Stimulated activated CD8-positive, alpha-beta memory T cell treated with anti-CD3 and anti-CD28 coated beads, Interleukin-12 subunit alpha, Interleukin-12 subunit beta, amount 100 ng/mL, for 4 hours (primary cell): ENCODE data around the gene CUEDC2.
A peak's percentile ranks its signal among the peaks of the same experiment; 100 is the strongest.

Experiments
- DNase-seq: peaks from one replicate; pipeline ENCODE4 v3.0.0-alpha.2; 2020; ENCODE audit warnings: low read depth

Gene CUEDC2

DNA sequence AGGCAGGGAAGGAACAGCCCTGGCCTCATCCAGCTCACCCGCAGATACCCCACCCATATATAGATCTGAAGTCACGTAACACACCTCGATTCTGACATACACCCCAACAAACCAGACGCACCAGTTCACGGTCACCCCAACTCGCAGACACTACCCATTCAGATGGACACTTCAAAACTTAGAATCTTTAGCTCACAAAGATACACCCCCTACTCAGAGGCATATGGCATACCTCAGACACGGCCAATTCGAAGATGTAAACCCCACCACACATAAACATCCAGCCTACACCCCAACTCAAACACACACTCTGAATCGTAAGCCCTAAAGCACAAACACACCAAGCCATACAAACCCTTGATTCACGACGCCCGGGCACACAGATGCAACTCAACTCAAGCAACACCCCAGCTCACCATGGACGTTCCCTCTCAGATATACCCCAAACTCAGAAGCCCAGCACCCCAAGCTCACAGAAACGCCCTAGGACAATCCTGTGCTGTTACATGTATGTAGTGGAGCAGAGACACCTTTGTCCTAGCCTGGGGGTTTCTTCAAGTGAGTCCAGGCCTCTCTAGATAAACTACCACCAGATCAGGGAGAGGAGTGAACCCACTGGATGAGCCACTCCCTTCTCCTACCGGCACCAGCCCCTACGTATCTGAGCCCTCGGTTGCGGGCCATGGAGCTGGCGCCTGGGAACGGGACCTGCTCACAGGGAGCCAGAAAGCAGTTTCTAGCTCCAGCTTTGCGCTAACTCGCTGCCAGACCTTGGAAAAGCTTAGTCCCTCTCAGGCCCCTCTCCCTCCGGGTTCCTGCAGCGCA is 22.6 kb downstream of the CUEDC2 start:
- DNase-seq, result no peak

DNA sequence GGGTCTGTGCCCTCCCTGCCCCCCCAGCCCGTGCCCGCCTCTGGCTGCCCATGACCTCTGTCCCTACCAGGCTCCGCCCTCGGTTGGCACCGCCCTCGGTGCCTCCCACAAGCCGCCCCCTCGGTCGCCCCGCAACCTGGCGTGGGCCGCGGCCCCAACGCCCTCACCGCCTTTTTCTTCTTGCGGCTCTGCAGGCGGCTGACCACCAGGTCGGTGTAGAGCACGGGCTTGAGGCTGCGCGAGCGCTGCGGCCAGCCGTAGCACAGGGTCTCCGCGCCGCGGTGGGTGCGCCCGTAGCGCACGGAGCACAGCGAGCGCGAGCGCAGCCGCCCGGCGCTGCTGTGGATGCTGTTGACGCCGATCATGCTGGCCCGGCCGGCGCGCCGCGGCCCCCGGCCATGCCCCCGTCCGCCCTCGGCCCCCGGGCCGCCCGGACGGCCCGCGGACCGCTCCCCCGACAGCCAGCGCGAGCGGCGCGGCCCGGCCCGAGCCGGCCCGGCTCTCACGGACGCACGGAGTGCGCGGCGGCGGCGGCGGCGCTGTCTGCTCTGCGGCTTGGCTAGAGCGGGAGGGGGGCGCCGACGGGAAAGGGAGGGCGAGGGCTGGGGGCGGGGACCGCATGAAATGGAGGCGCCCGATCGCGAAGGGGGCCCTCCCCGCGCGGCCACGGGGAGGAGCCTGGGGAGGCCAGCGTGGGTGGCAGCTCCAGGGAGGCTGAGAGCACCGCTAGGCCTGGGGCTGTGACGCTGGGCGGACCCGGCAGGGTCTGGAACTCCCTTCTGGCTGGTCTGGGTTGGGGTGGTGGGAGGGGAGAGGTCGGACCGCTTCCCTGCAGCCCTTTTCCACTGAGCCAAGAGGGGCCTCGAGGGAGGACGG is 23.4 kb downstream of the CUEDC2 start:
- peak; percentile 76 for DNase-seq

DNA sequence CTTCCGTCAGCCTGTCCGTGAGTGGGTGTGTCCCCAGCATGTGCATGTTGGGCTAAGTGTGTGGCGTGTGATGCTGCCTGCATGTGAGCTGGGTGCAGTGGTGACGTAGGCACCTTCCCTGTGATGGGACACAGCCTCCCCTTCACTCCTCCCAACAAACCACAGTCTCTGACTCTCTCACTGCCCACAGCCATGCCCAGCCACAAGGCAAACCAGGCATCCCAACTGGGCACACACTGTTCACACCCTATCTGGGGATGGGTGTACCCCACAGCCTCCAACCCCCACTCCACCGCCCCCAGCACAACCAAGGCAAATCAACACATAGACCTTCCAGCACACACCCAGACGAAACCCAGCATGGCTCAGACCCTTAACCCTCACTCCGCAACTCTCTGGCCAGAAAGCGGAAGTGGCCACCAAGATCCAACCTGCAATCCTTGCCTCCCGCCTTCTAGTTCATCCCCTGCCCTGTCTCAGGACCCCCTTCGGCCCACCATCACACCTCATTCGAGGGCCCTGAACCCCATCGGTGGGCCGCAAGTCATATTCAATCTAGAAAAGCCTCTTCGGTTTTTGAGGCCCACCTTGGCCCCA is 24.1 kb downstream of the CUEDC2 start:
- no peak for DNase-seq

DNA sequence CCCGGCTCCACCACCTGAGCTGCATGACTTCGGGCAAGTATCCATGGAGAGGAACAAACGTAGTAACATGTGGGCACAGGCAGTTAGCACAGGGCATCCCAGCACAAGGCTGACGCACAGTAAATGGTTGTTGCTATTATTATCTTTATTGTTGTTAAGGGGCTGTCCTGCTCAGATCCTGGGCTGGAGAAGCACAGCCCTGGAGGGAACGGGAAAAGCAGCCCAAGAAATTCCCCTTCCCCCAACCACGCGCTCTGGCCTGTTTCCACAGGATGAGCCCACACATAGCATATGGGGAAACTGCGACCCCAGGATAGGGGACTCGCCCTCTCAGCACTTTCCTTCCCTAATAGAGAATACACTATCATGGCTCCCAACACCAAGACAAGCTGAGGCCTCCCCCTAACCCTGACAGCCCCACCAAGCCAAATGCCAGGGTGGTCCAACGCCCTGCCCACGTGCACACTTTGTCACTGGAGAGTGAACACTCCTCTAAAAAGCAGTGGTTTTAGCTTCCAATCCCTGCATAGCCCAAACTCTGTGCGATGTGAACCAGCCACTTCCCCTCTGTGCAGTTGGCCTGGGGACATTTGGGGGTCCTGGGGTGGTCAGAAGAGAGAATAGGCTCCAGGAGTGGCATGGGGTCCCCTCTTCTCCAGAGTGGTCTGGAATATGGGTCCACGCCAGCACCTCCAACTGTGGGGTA is 24.8 kb downstream of the CUEDC2 start:
- DNase-seq, result no peak

DNA sequence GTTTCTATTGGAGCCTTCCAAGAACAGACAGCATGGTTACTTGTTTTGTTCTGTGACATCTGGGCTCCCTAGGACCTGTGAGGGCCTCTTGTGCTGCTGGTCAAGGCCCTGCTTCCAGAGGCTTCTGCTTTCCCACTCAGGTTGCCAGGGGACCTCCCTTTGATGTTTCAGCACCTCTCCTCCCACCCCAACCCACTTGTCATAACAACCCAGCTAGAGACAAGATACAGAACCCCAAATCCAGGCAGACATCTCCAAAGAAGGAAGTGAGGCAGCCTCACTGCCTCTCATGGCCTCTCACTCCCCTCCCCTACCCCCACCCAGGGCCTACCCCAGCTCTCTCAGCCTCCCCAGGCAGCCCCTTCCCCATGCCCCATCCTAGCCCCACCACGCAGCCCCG is 25.6 kb downstream of the CUEDC2 start:
- no peak for DNase-seq

DNA sequence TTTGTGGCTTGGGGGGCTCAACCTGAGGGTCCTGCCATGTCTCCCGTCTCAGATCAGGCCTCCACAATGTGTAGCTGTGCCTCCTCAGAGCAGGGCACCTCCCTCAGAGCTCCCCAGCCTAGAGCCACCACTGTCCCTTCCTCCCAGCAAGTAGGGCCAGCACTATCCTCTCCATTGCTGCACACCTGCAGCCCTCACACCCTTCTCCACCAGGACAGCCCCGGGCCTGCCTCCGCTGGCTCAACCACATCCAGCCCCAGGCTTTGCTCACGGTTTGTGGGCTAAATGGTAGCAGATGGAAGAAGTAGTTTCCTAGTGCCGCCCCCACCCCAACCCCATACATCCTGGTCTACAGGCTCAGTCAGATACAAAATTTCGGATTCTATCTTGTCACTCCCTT is 26.7 kb downstream of the CUEDC2 start:
- no peak for DNase-seq

DNA sequence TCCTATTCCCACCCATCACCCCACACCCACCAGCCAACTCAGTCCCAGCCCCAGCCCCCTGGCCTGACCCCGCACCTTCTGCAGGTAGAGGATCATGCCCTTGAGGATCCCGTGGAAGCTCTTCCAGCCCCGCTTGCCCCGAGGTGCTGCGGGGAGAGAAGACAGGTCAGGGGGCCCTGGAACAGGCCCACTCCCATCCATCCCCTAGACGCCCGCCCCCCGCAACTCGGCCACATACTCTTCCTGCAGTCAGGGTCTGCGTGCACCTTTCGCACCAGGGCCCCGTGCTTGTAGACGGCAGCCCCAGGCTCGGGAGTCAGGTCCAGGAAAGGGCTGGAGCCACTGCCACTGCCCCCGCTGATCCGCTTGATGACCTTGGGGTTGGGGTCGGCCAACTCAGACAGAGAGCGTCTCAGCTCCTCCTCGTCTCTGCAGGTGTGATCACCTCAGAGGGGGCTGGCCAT is 27.2 kb downstream of the CUEDC2 start:
- no peak for DNase-seq

DNA sequence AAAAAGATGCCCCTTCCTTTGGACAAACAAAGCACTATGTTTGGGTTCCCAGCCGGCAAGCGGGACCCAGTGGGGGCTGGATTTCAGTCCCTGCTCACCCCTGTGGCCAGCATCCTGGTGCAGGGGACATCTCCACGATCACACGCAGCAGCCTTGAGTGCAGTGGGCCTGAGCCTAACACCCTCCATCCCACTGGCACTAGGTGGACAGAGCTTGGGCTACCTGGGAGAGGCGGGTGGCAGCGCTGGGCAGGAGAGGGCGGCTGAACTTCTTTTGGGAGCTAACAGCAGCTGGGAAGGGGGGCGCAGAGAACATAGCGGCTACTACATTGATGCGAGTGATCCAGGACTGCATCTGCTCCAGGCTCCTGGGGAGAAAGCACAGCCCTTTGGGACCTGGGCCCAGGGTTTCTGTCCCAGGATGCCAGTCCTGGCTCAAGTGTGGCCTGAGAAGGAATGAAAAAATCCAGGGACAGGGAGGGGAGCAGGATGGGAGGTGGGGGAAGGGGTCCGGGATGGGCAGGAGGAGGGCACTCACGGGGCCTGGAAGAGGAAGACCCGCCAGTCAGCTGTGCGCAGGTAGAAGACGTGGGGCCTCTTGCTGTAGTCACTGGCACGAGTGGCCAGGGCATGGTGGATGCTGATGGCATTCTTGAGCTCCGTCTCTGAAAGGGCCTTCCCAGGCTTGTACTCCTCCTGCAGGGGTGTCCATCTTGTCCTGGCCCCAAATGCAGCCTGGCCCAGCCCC is 27.8 kb downstream of the CUEDC2 start:
- no peak for DNase-seq

DNA sequence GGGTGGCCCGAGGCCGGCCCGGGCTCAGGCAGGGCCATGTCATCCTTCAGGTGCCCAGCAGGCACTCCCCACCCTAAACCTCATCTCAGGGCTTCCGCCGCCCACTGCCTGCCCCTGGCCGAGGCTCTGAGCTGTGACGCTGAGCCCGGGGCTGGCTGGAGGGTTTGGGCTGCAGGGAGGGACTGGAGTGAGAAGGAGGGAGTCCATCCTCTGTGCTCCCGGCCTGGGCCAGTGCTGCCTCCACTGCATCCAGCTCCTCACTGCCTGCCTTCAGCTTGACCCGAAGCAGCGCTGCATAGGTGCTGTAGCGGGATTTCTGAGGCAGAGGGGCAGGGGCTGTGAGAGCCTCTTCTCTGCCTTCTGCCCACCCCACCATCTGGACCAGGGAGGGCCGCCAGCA is 29.3 kb downstream of the CUEDC2 start:
- DNase-seq, result no peak

DNA sequence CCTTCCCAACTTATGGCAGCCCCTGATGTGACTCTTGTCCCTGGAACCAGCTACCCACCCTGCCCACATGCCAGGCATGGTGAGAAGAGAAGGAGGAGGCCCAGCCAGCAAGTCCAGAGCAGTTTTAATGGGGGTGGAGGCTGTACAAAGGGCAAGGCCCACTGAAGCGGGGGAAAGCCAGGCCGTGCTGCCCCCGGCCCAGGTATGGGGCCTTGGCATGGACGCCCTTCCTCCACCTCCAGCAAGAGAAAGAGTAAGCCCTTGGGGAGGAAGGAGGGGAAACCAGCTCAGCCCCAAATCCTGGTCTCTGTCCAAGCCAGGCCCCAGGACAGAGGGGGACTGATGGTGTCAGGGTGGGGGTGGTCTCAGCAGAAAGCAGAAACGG is 29.9 kb downstream of the CUEDC2 start:
- no peak for DNase-seq

DNA sequence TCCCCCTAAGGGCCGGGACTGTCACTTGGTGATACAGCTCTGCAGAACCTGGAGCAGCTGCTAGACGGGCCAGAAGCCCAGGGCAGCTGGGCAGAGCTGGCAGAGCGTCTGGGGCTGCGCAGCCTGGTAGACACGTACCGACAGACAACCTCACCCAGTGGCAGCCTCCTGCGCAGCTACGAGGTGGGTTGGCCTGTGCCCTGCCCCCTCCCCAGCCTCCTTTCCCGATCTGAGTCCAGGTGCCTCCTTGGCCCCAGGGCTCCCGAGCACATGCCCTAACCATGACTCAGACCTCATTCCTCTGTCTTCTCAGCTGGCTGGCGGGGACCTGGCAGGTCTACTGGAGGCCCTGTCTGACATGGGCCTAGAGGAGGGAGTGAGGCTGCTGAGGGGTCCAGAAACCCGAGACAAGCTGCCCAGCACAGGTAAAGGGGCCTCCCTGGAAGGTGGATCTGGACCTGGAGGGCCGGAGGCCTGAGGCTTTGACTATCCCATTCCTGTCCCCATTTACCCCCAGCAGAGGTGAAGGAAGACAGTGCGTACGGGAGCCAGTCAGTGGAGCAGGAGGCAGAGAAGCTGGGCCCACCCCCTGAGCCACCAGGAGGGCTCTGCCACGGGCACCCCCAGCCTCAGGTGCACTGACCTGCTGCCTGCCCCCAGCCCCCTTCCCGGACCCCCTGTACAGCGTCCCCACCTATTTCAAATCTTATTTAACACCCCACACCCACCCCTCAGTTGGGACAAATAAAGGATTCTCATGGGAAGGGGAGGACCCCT is 30.5 kb downstream of the CUEDC2 start:
- DNase-seq, result no peak

DNA sequence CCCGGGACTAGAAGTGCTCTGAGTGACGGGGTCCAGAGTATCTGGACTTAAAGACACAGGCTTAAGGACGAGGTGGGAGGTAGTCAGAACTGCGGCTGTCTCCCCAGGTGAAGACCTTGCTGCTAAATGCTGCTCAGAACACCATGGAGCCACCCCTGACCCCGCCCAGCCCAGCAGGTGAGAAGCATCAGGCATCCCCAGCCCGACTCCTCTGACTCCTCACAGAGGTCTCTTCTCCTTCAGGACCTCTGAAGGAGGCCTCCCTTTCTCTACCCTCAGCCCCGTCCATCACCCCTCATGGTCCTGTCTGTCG is 31.1 kb downstream of the CUEDC2 start:
- DNase-seq, result no peak

DNA sequence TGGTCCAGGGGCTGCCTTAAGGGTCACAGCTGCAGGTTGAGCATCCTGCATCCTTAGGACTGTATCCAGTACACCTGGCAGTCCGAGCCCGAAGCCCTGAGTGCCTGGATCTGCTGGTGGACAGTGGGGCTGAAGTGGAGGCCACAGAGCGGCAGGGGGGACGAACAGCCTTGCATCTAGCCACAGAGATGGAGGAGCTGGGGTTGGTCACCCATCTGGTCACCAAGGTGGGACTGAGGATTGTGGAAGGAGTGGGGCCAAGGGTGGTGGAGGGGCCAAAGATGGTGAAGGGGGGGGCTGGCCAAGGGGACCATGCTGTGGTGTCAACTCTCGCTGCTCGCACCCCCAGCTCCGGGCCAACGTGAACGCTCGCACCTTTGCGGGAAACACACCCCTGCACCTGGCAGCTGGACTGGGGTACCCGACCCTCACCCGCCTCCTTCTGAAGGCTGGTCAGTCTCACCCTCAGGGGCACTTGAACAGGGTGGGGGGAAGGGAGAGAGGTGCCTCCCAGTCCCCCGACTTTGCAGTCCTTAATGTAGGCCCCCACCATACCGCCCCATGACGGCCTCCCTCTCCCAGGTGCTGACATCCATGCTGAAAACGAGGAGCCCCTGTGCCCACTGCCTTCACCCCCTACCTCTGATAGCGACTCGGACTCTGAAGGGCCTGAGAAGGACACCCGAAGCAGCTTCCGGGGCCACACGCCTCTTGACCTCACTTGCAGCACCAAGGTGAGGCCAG is 31.6 kb downstream of the CUEDC2 start:
- no peak for DNase-seq

DNA sequence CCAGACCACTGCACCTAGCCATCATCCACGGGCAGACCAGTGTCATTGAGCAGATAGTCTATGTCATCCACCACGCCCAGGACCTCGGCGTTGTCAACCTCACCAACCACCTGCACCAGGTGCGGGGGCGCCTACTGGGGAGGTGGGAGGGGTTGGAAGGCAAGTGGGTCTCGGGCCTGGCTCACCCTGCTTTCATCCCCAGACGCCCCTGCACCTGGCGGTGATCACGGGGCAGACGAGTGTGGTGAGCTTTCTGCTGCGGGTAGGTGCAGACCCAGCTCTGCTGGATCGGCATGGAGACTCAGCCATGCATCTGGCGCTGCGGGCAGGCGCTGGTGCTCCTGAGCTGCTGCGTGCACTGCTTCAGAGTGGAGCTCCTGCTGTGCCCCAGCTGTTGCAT is 32.3 kb downstream of the CUEDC2 start:
- DNase-seq, result no peak

DNA sequence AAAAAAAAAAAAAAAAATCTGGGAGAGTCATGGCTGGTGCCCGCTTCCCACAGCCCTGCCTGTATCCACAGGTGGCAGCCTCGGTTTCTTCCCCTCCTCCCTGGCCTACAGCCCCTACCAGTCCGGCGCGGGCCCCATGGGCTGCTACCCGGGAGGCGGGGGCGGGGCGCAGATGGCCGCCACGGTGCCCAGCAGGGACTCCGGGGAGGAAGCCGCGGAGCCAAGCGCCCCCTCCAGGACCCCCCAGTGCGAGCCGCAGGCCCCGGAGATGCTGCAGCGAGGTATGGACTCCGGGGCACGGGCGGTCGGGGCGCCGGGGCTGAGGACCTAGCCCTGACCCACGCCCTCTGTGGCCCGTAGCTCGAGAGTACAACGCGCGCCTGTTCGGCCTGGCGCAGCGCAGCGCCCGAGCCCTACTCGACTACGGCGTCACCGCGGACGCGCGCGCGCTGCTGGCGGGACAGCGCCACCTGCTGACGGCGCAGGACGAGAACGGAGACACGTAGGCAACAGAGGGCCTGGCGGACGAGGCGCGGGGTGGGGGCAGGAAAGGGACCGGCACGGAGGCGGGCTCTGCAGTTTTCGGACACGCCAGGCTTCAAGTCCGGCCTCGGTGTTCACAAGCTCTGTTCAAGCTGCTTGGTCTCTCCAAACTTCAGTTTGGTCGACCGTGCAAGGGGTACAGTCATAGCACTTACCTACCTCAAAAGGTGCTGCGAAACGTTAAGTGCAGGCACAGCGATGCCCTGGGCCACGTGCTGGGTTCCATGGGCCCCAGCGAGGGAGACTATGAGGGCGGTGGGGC is 33.0 kb downstream of the CUEDC2 start:
- peak; percentile 79 for DNase-seq

DNA sequence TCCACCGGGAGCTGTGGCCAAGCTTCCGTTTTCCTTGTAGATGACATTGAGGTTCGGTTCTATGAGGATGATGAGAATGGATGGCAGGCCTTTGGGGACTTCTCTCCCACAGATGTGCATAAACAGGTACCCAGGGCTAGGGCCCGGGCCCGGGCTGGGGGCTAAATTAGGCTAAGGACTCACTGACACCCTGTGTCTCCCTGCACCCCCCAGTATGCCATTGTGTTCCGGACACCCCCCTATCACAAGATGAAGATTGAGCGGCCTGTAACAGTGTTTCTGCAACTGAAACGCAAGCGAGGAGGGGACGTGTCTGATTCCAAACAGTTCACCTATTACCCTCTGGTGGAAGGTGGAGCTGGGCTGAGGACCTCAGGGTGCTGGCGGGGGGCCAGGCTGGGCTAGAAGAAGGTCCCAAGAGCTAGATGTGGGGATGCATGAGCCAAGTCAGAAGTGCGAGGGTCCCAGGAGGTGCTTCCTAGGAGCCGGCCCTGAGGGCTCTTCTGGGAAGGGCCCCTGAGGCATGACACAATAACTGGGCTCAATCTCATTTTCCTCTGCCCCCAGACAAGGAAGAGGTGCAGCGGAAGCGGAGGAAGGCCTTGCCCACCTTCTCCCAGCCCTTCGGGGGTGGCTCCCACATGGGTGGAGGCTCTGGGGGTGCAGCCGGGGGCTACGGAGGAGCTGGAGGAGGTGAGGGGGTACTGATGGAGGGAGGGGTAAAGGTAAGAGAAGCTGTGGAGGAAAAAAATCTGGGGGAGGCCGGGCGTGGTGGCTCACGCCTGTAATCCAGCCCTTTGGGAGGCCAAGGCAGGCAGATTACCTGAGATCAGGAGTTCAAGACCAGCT is 34.0 kb downstream of the CUEDC2 start:
- DNase-seq, result no peak

DNA sequence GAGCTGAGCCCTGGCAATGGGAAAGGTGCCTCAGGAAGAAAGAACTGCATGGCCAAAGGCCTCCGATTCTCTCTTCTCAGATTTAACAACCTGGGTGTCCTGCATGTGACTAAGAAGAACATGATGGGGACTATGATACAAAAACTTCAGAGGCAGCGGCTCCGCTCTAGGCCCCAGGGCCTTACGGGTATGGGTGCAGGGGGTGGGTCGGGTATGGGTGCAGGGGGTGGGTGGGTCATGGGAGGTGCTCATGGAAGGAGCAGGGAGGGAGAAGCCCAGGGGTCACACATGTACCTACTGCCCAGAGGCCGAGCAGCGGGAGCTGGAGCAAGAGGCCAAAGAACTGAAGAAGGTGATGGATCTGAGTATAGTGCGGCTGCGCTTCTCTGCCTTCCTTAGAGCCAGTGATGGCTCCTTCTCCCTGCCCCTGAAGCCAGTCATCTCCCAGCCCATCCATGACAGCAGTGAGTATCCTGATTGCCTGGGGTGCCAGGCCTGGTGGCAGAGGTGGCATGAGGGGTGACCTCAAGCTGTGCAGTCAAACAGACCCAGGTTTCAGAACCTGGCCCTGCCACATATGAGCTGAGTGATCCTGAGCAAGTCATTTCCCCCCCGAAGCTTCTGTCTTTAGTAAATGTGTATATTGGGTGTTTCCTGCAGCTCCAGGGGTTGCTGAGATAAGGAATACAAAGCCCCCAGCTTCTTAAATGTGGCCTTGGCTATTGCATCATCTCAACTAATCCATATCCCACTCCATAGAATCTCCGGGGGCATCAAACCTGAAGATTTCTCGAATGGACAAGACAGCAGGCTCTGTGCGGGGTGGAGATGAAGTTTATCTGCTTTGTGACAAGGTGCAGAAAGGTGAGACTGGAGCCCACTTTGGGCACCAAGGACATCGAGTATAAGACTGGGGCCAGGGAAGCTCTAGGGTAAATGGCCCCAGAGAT is 34.9 kb downstream of the CUEDC2 start:
- DNase-seq, result no peak
